NCI-H2171 treated with DMSO at 0.1 percent for 48 hours (cell line): ENCODE data around the gene BAK1.

Experiments used
- DNase-seq: peaks from one replicate; lab custom pipeline; 2025; lab: John Stamatoyannopoulos, UW

BAK1 gene

DNA sequence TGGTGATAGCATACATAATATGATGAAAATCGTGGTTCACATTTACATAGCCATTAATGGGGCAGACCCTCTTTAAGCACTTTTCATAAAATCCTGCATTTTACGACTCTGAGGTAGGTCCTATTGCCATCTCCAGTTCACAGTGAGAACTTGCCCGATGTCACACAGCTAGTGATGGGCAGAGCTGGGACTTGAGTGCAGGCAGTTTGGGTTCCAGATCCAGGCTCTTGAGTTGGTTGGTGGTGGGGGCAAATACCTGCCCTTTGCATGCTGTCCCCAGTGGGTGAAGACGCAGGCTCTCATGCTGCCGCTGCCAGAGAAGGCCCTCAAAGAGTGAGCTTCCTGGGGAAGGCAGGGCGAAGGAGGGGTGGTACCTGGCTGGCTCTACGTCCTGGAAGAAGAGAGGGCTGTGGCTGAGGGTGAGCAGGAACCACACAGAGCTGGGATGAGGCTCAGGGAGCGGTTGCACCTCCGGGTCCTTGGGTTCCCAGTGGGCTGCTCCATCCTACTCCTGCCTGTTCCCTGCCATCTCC, 6.1 kb upstream of the BAK1 start:
- no peak for DNase-seq

DNA sequence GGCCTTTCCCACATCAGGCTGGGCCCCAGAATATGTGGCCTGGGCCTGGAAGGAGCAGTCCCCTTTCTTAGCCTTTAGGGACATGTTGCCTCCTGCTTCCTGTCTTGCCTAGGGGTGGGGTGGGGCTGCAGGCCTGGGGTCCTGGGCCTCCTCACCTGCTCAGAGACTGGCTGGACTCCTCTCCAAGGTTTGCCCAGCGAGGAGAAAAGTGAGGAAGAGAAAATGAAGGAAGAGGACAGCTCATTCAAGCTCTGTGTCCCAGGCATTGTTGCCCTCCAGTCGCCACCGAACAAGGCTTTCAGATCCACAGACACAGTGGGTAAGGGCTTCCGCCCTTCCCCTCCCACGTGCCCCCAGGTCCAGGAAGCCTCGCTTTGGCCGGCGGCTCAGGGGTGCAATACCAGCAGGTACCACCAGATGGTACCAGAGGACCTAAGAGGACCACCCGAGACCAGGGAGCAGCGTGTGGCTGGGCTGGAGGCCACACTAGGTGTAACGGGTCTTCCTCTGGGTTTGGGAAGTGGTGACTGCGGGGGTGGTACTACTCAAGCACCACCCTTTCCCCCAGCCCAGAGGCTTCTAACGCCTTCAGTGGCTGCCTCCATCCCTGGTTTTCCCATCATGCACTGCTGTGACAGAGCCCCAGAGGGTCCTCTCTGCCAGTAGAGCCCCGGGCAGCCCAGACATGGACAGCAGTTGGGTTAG, 5.5 kb upstream of the BAK1 start:
- peak; percentile 56 for DNase-seq

DNA sequence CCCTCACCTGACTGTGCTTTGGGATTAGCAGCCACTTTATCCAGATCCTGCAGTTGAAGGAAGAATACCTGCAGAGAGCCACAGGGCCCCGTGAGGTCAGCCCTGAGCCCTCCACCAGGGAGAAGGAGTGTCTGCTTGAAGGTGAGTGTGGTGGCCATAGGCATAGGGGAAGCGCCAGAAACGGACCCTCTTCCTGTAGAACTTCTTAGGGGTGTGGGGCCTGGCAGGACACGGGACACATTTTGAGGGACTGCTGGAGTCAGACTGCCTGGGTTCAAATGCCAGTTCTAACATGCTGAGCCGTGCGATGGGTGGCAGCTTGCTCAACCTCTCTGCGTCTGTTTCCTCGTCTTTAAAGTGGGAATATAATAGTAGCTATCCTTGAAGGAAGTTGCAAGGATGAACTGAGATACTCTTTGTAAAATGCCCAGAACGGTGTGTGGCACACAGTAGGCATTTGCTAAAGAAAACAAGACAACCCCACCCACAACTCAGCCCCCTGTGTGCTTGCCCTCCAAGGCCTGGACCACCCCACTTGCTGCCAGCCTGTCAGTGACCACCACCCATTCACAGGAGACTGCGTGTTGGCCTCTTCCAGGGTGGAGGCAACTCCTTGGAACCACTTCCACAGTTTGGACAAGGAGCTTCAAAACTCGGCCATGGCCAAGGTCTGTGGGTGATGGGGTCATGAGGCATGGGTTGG, 4.8 kb upstream of the BAK1 start:
- DNase-seq, result no peak

- no peak for DNase-seq
These were observed 3.6 kb upstream of the BAK1 start for GRCh38 chr6:33583591-33584155.

GRCh38 chr6:33581186-33581585, 1.1 kb upstream of the BAK1 start:
- no peak for DNase-seq

- no peak for DNase-seq
These were observed 1.5 kb downstream of the BAK1 start for GRCh38 chr6:33578588-33579011.

- no peak for DNase-seq
These were observed 1.9 kb downstream of the BAK1 start for GRCh38 chr6:33578164-33578563.

GRCh38 chr6:33577718-33578117, 2.4 kb downstream of the BAK1 start:
- no peak for DNase-seq

DNA sequence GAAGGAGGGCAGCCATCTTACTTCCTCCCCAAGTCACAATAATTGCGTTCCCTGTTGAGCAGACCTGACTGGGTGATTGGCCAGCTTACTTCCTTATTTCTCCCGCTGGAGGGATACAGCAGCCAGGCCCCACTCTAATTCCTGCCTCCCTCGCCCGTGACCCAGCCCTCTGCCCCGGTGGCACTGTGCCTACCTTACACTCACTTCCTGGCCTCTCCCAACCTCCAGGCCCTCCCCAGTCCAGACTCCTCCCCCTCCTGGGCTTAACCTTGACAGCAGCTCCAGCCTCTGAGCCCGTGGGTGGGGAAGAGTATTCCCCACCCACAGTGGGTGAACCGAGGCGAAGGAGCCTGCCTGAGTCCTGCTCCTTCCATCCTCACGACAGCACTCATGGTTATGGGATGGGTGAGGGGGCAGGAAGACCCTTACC, 3.0 kb downstream of the BAK1 start:
- no peak for DNase-seq

GRCh38 chr6:33576668-33577067, 3.4 kb downstream of the BAK1 start:
- DNase-seq, result no peak

DNA sequence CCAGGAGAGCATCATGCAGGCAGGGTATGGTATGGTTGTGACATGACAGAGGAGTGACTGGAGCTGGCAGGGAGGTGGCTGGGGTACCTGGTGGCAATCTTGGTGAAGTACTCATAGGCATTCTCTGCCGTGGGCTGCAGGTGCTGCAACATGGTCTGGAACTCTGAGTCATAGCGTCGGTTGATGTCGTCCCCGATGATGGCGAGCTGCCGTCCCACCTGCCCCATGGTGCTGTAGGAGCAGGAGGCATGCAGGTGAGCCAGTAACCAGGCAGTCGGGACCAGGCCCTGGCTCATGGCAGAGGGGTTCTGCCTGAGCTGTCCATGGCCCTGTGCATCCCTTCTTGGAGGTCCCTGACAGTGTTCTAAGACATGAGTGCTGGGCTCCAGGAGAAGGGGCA, 4.9 kb downstream of the BAK1 start:
- DNase-seq, result no peak

DNA sequence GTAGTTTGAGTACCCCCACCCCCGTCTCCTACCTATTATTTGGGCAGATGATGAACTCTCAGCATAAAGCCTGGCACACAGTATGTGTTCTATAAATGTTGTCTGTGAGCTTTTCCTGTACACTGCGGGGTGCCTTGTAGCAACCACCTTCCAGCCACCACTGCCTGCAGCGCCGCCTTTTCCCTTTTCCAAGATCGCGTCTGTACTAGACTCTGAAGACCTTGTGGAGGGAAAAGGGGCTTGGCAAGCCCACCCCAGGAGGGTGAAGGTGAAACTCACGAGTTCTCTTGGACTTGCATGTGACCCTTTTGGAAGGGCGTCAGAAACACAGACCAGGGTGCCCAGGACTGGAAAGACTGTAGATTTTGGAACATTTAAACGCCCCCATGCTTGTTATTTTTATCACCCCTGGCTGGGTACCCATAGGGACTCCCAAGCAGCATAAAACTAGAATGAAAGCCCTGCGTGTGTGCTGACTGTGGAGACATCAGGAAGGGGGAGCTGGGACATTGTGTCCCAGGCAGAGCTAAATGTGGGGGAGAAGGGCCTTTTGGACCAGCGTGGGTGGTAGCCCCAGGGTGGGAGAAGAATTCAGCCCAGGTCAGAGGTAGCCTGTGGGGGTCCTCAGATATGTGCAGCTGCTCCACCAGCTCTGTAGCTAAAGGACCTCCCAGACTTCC, 8.3 kb downstream of the BAK1 start:
- DNase-seq, result no peak

DNA sequence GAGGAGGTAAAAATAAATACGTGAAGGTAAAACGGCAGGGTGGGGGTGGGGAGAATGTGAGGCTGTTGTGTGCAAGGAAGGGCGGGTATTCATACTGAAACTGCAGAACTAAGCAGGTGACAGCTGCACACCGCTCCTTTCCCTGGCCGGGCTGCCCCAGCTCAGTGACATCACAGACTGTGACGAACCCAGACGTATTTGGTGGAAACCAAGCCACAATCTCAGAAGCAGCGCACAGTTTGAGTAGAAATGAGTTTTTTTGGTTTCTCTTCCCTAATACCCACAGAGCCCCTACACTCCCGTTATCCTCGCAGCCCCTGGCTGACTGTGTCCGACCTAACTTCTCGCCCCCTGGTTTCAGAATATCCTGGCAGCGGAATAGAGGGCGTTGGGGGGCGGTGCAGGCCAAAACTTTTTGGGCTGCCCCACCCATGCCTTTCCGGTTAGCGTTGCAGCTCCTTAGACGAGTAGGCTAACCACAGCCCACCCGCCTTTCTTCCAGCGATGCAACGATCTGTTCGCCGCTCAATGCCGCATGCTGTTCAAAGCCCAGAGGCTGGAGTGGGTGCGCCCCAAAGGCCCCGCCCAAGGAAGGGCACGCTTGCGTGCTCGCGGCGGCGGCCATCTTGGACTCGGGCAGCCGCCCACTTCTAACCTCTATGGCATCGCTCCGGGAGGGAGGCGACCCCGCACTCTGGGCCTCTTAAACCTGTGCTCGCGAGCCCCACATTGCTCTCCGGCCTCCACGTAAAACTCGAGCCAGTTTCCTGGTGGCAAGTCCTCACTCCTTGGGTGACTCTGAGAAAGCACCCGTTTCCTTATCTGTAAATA, 9.1 kb downstream of the BAK1 start:
- DNase-seq, result peak; percentile 92

- DNase-seq, result no peak
These were observed 11.1 kb downstream of the BAK1 start for GRCh38 chr6:33568826-33569570.

GRCh38 chr6:33567836-33568235, 12.2 kb downstream of the BAK1 start:
- no peak for DNase-seq

- DNase-seq, result no peak
These were observed 13.6 kb downstream of the BAK1 start for GRCh38 chr6:33566182-33567084.

DNA sequence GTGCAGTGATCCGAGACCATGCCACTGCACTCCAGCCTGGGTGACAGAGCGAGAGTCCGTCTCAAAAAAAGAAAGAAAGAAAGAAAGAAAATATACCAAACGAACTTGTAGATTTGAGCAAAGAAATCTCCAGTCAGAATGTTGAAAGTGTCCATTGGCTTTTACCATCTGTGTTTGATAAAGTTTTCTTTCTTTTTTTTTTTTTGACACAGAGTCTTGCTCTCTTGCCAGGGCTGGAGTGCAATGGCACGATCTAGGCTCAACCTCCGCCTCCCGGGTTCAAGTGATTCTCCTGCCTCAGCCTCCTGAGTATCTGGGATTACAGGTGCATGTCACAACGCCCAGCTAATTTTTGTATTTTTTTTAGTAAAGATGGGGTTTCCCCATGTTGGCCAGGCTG, 21.3 kb downstream of the BAK1 start:
- DNase-seq, result no peak

GRCh38 chr6:33557376-33557775, 22.7 kb downstream of the BAK1 start:
- no peak for DNase-seq

- peak; percentile 91 for DNase-seq
These were observed 27.2 kb downstream of the BAK1 start for GRCh38 chr6:33552883-33553282.

DNA sequence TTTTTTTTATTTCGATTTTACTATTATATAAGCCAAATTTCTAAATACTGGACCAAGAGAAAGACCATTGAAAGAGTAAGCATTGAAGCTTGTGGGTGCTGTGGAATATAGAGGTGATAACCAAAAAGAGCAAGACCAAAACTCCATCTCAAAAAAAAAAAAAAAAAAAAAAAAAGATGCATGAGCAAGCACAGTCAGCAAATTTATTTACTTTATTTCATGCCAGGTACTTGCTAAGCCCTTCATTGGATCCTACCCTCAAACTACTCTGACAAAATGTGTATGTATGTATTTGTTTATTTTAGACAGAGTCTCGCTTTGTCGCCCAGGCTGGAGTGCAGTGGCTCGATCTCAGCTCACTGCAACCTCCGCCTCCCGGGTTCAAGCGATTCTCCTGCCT, 27.8 kb downstream of the BAK1 start:
- DNase-seq, result no peak
